Stimulated activated CD4-positive, alpha-beta T cell treated with anti-CD3 and anti-CD28 coated beads, Interleukin-12 subunit alpha, Interleukin-12 subunit beta, amount 100 ng/mL, for 4 hours (primary cell): Measurements from ENCODE around the gene RSPO3.
"Not testable (repeated sequence)": the region's sequence is repeated elsewhere in the genome, so short reads cannot be mapped to it uniquely, and the experiment has no call there.

Experiments used
- DNase-seq: peaks from one replicate; pipeline ENCODE4 v3.0.0-alpha.2; 2020

Gene RSPO3, protein sequence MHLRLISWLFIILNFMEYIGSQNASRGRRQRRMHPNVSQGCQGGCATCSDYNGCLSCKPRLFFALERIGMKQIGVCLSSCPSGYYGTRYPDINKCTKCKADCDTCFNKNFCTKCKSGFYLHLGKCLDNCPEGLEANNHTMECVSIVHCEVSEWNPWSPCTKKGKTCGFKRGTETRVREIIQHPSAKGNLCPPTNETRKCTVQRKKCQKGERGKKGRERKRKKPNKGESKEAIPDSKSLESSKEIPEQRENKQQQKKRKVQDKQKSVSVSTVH

DNA sequence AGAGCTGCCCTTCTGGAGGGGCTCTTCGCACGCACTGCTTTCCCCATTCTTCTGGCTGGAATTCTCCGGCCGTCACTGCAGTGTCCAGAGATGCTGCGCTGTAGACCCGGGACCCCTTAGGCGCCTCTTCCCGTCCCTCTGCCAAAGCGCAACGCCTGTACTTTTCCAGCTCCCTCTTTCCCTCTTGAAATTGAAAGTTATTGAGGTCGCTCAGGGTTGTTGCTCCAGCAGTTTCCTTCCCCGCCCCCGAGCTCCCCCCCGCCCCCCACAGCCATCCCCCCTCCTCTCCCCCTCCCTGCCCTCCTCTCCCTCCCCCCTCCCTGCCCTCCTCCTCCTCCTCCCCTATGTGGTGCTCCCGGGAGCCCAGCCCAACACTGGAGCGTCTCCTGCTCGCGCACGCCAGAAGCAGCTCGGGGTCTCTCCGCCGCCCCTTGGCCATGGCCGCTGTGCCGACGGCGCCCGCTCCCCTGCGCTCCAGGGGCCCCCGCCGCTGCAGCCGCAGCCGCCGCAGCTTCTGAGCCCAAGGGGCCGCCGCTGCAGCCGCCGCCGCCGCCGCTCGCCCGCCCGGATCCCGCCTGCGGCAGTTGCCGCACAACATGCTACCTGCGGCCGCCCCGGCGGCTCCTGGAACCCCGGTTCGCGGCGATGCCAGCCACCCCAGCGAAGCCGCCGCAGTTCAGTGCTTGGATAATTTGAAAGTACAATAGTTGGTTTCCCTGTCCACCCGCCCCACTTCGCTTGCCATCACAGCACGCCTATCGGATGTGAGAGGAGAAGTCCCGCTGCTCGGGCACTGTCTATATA, at the start of gene RSPO3:
RSPO3 (plus strand) TSS at position 374 of the 804 bp plus-strand sequence. CDS start 522 bp downstream, outside the sequence.
- no peak for DNase-seq

DNA sequence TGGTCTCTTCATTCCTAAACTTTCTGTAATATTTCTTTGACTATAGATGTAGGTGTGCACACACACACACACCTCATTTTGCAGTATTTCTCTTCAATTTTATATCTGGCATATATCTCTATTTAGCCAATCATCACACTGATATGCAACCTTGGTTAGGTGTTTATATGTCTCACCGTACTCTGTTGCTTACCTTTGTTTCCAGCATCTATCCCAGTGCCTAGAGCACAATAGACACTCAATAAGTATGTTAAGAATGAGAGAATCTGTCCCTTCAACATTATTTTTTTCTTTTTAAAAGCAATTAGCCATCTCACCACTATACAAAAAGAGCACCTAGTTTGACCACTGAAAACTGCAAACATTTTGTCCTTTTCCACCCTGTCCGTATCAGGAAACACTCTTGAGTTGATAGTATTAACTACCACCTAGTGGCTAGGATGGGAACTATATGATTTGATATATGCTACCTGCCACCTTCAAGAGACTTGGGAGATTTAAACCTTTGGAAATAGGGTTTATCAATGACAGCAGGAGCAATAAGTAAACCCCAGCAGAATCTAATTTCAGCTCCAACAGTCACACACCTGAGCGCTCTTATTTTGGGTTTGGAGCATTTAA, 48.7 kb upstream of the RSPO3 start:
- DNase-seq, result no peak

- DNase-seq, result no peak
Measured at GRCh38 chr6:127073222-127073621, 45.2 kb upstream of the RSPO3 start.

DNA sequence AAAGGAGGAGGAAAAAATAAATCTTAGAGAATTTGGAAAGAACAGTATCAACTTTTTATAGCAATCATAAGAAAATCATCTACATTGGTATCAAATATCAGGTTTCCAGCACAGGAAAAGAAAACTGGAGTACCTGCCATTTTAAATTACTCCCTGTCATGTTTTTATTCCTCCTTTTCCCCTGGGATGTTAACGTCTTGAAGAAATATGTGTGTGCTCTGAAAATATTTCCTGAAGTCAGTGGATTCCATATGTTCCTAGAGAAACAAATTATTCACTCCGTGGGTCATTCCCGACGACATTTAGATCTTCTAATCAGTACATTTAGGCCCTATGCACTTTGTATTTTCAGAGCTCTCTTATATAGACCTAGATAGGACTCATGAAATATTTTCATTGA, 42.0 kb upstream of the RSPO3 start:
- no peak for DNase-seq

- DNase-seq, result no peak
Measured at GRCh38 chr6:127077886-127078285, 40.6 kb upstream of the RSPO3 start.

GRCh38 chr6:127078669-127079068, 39.8 kb upstream of the RSPO3 start:
- no peak for DNase-seq

GRCh38 chr6:127079681-127080080, 38.8 kb upstream of the RSPO3 start:
- DNase-seq, result no peak

DNA sequence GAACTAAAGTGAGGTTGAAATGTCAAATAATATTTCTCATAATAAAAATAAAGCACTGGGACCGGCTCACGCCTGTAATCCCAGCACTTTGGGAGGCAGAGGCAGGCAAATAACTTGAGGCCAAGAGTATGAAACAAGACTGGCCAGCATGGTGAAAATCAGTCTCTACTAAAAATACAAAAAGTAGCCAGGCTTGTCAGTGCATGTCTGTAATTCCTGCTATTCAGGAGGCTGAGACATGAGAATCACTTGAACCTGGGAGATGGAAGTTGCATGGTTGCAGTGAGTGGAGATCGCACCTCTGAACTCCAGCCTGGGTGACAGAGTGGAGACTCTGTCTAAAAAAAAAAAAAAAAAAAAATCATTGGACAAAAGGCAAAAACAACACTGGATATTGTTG, 38.4 kb upstream of the RSPO3 start:
- DNase-seq, result no peak

DNA sequence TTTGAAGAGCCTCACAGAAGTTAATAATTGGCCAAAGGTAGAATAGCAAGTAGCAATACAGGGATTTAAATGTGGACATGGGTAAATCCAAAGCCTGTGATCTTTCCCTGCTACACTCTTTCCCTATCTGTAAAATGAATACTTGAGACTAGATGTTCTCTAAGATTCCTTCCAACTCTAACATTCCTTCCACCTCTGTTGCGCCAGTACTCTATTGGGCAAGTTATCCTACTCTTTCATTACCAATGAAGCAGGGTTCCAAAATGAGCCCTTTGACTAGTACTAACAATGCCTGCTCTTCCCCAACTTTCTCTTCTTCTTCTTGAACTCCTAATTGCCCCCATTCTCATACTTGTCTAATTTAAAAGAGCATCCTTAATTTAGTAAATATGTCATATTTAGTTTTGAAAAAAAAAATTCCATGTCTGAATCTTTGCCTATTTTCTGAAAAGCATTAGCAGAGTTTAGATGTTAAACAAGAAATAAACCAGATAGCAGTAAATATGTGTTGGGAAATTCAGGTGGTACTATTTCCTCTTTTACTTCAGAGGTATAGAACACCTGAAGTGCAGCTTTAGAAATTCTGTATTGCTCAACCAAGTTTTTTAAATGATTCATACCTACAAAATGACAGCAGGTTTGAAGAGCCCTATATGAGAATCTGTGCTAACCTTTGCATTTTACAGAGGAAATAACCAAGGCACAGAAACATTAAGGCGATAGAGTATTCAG, 35.1 kb upstream of the RSPO3 start:
- DNase-seq, result no peak

DNA sequence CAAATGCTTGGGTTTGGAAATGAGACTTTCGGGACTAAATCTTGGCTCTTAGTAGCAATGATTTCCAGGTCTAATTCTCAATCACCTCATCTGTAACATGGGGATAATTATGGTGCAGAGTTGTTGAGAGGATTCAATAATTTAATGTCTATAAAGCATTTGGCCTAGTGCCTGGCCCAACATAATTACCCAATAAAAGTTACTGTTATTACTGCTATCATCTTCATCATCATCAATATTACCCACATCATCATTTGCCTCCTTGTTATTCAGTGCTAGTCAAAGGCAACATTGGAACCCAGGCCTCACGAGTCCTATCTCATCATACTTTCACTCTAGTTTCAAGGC, 34.5 kb upstream of the RSPO3 start:
- no peak for DNase-seq

- no peak for DNase-seq
Measured at GRCh38 chr6:127085181-127085580, 33.3 kb upstream of the RSPO3 start.

GRCh38 chr6:127090051-127090450, 28.4 kb upstream of the RSPO3 start:
- no peak for DNase-seq

- no peak for DNase-seq
Measured at GRCh38 chr6:127092466-127092865, 26.0 kb upstream of the RSPO3 start.

DNA sequence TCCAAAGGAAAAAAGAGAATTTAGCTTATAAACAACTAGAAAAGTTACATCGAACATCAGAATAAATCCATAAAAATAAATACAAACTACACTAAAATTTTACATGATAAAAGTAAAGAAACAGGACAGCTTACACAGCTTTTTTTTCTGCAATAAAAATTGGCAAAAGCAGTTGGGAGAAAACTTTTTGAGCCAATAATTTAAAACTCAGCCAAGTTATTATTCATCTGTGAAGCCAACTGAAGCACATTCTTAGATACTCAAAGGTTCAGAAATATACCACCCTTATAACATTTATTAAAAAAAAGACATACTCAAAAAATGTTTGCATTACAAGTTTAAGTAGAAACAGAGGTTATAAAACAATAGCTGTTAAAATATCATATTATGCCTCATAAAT, 23.7 kb upstream of the RSPO3 start:
- DNase-seq, result no peak

DNA sequence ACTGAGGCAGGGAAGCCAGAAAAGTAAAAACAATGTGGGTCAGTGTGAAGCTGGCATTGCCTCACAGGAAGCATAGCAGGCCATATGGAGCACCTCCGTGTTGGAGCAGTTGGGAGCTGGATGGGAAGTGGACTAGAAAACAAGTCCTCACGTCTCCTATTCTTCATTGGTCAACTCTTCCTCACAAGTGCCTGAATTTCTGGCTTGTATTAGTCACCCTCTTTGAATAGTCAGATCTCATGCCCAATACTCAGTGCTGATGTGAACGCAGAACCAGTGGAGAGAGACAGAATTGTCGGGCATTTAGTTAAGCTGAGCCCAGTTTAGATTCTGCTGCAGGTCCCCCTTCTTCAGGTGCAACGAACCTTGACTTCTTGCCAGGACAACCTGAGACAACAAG, 22.3 kb upstream of the RSPO3 start:
- DNase-seq, result no peak

DNA sequence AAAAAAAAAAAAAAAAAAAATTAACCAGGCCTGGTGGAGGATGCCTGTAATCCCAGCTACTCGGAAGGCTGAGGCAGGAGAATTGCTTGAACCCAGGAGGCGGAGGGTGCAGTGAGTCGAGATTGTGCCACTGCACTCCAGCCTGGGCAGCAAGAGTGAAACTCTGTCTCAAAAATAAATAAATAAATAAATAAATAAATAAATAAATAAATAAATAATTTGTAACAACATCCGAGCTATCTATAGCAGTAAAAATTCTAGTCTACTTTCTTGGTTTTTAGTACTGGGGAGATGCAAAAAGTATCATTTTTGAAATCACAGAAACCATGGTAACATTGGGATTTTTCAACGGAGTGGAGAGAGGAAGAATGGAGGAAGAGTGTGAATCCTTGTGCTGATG, 21.0 kb upstream of the RSPO3 start:
- DNase-seq, result not testable (repeated sequence)

DNA sequence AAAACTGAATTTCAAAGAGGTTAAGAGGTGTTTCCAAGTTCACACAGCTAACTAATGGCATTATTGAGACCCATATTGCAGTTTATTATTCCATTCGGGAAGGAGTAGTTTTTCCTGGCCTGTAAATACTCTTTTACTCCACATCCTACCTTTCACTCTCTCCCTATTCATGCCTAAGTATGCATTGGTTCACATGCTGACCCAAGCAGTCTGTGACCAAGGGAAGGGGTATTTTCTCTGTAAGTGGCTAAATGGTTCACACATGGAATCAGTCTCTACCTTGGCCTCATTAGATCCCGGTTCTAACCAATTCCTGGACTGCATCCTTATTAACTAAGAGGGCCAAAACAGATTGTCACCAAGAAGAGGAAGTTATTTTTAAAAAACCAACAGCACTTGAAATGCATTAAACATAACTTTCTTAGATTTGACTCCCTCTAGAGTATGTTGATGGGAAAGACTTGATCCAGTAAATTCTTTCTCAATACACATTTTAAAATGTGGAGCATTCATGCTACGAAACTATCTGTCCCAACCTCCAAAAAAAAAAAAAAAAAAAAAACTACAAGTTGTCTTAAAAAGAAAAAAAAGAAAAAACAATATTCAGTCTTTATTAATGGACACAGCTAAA, 17.8 kb upstream of the RSPO3 start:
- DNase-seq, result no peak

- DNase-seq, result no peak
Measured at GRCh38 chr6:127102299-127102698, 16.2 kb upstream of the RSPO3 start.

- no peak for DNase-seq
Measured at GRCh38 chr6:127102859-127103258, 15.6 kb upstream of the RSPO3 start.

- DNase-seq, result no peak
Measured at GRCh38 chr6:127103482-127103881, 15.0 kb upstream of the RSPO3 start.

GRCh38 chr6:127107916-127108315, 10.6 kb upstream of the RSPO3 start:
- DNase-seq, result no peak

- no peak for DNase-seq
Measured at GRCh38 chr6:127110712-127111111, 7.8 kb upstream of the RSPO3 start.

DNA sequence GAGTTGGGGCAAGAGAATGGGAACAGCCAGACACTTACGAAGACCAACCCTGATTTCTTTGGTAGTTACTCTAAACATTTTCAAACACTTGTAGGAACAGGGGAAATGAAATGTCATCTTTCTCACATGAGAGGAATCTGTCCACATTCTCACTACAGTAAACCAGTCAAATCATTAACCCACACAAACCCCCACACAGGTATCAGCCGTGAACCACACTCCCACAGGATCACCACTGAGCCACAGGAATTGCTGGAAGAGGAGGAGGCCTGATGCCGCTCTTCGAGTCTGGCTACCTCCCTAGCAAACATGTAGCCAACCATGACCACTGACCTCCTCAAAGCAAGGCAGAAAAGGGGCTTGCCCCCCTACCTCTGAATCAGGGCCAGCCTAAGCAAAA, 6.9 kb upstream of the RSPO3 start:
- DNase-seq, result no peak
